Neural cell (in vitro differentiated cells): ENCODE measurements around the gene AGAP5. TPM values are rescaled to one million over a fixed set of nuclear protein-coding genes. Genes with fewer than 3 reads are reported as not detected.

Source experiments
- H2AFZ ChIP-seq: fragments of 200-600, 300-800 bp; sonication (generic), shearing (Covaris generic); 2 replicates; pipeline ENCODE4 v1.6.0; 2014; ENCODE audit warnings: low read depth, mild to moderate bottlenecking, antibody characterized with exemption, low read length, moderate library complexity
- H3F3A ChIP-seq: fragments of 200-600 bp; shearing (Covaris generic); 2 replicates; pipeline ENCODE4 v1.6.1; 2016; ENCODE audit warnings: mild to moderate bottlenecking, moderate library complexity, mixed read lengths, antibody characterized with exemption, low read length; ENCODE audit not compliant: insufficient read depth, poor library complexity, severe bottlenecking
- H3K27ac ChIP-seq: fragments of 200-600, 300-800 bp; sonication (generic), shearing (Covaris generic); 2 replicates; pipeline ENCODE4 v1.5.1; 2014; ENCODE audit warnings: mild to moderate bottlenecking, low read length, moderate library complexity
- H3K27me3 ChIP-seq: fragments of 300-800, 200-600 bp; sonication (generic), shearing (Covaris generic); 2 replicates; pipeline ENCODE4 v1.6.0; 2014; ENCODE audit warnings: mild to moderate bottlenecking, low read depth, low read length, moderate library complexity; ENCODE audit not compliant: insufficient read depth
- H3K36me3 ChIP-seq: fragments of 300-800, 200-600 bp; sonication (generic), shearing (Covaris generic); 2 replicates; pipeline ENCODE4 v1.5.1; 2014; ENCODE audit warnings: mild to moderate bottlenecking, antibody characterized with exemption, low read length, moderate library complexity; ENCODE audit not compliant: insufficient read depth
- H3K4me2 ChIP-seq: fragments of 300-800, 200-600 bp; sonication (generic), shearing (Covaris generic); 2 replicates; pipeline ENCODE4 v1.6.0; 2014; ENCODE audit warnings: mild to moderate bottlenecking, low read length
- H3K4me3 ChIP-seq: fragments of 300-800, 200-600 bp; sonication (generic), shearing (Covaris generic); 2 replicates; pipeline ENCODE4 v1.5.1; 2014; ENCODE audit warnings: mild to moderate bottlenecking, low read length, moderate library complexity
- H3K79me2 ChIP-seq: fragments of 200-600 bp; shearing (Covaris generic); replicated peaks from 2 replicates; pipeline ENCODE4 v1.6.0; 2014; ENCODE audit warnings: mild to moderate bottlenecking, low read length, moderate library complexity; ENCODE audit not compliant: insufficient read depth
- H3K9ac ChIP-seq: fragments of 300-800, 200-600 bp; sonication (generic), shearing (Covaris generic); 2 replicates; pipeline ENCODE4 v1.6.1; 2016; ENCODE audit warnings: mild to moderate bottlenecking, low read length, mixed read lengths
- H3K9me2 ChIP-seq: fragments of 200-600 bp; shearing (Covaris generic); 2 replicates; pipeline ENCODE4 v1.6.1; 2016; ENCODE audit warnings: mild to moderate bottlenecking, low read length, mixed read lengths; ENCODE audit not compliant: insufficient read depth
- H3K9me3 ChIP-seq: fragments of 200-600, 300-800 bp; sonication (generic), shearing (Covaris generic); 2 replicates; pipeline ENCODE4 v1.6.1; 2016; ENCODE audit warnings: mild to moderate bottlenecking, mixed run types, low read length, moderate library complexity, mixed read lengths
- H4K20me1 ChIP-seq: fragments of 200-600 bp; shearing (Covaris generic); 2 replicates; pipeline ENCODE4 v1.6.1; 2016; ENCODE audit warnings: mild to moderate bottlenecking, mixed run types; ENCODE audit not compliant: insufficient read depth
- CTCF ChIP-seq: fragments of 450-650 bp; IDR thresholded peaks from 2 replicates; pipeline ENCODE4 v1.5.1; 2014; ENCODE audit warnings: antibody characterized with exemption, mild to moderate bottlenecking, moderate library complexity; ENCODE audit not compliant: poor library complexity, severe bottlenecking
- EP300 ChIP-seq: fragments of 450-650 bp; conservative IDR thresholded peaks from 2 replicates; pipeline ENCODE4 v1.6.1; 2014; ENCODE audit warnings: antibody characterized with exemption, mild to moderate bottlenecking, moderate library complexity; ENCODE audit not compliant: poor library complexity, severe bottlenecking
- EZH2 ChIP-seq: fragments of 200-600, 300-800 bp; shearing (Covaris generic), sonication (generic); IDR thresholded peaks from 2 replicates; pipeline ENCODE4 v1.6.1; 2014; ENCODE audit warnings: antibody characterized with exemption, low read length, borderline replicate concordance, mild to moderate bottlenecking; ENCODE audit not compliant: insufficient read depth, poor library complexity, severe bottlenecking
- MXI1 ChIP-seq: fragments of 450-650 bp; conservative IDR thresholded peaks from 2 replicates; pipeline ENCODE4 v1.6.1; 2014; ENCODE audit warnings: antibody characterized with exemption, mild to moderate bottlenecking; ENCODE audit not compliant: poor library complexity, severe bottlenecking
- POLR2AphosphoS5 ChIP-seq: IDR thresholded peaks from 2 replicates; pipeline ENCODE4 v1.6.1; 2012
- RAD21 ChIP-seq: fragments of 450-650 bp; conservative IDR thresholded peaks from 2 replicates; pipeline ENCODE4 v1.6.1; 2014; ENCODE audit warnings: antibody characterized with exemption, mild to moderate bottlenecking, moderate library complexity
- SMC3 ChIP-seq: fragments of 450-650 bp; conservative IDR thresholded peaks from 2 replicates; pipeline ENCODE4 v1.6.1; 2014; ENCODE audit warnings: antibody characterized with exemption, mild to moderate bottlenecking, moderate library complexity; ENCODE audit not compliant: poor library complexity
- TAF1 ChIP-seq: IDR thresholded peaks from 2 replicates; pipeline ENCODE4 v1.6.1; 2012; ENCODE audit warnings: low read depth
- polyA plus RNA-seq: library from polyadenylated mRNA; depleted of rRNA; stranded (reverse); fragments of >200 nt; gene quantifications from 2 replicates; pipeline ENCODE4 v1.2.3, GENCODE V29; 2014
- small RNA-seq, 3 experiments: library from RNA; depleted of rRNA; stranded (forward); fragments of <200 nt; gene quantifications; one replicate each; pipeline ENCODE3, GENCODE V24; 2012
- TF ChIP-seq, protein P1 (sequence below): IDR thresholded peaks from 2 replicates; pipeline ENCODE4 v1.6.1; 2012; ENCODE audit warnings: borderline replicate concordance

Gene AGAP5
- polyA plus RNA-seq, 1 donor from 2014 or later, result 6.5 TPM

DNA sequence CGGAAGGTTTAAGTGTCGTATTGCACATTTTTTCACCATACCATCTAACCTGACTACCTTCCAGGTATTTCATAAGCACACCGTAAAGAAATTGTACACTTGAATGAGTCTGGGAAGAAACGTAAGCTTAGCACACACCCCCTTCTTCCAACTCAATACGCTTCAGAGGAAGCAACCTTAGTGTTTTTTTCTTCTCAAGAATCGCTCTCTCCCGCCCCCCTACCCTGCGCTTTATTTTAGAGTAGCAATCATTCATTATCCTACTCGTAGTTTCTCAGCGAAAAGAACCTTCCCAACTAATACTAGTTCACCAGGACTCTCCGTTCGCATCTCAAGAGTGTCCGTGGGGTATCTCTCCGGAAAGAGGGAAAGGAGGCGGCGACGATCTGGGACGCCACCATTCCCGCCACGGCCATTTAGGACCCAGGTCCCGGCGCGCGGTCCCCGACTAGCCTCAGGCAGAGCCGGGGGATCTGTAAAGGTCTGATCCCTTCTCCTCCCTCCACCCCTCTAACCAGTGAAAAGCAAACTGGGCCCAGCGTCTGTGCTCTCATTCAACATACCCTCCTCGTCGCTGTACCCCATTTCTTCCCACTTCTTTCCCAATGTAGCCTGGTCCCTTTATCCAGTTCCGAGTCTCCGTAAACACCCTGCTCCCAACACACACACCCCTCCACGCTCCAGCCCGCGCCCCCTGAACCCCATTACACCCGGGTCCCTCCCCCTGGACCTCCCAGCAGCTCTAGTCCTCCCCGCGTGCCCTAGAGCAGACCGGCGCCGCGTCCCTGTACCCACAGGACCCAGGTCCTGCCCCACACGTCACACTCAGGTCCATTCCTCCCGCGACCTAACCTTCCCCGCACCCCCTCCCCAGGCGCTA lies 72.7 kb downstream of the AGAP5 start:
- H4K20me1 ChIP-seq, result no peaks in the 10 kb centered on the region
- peak; percentile 7 for TF ChIP-seq MXI1
- TF ChIP-seq, protein P1, sequence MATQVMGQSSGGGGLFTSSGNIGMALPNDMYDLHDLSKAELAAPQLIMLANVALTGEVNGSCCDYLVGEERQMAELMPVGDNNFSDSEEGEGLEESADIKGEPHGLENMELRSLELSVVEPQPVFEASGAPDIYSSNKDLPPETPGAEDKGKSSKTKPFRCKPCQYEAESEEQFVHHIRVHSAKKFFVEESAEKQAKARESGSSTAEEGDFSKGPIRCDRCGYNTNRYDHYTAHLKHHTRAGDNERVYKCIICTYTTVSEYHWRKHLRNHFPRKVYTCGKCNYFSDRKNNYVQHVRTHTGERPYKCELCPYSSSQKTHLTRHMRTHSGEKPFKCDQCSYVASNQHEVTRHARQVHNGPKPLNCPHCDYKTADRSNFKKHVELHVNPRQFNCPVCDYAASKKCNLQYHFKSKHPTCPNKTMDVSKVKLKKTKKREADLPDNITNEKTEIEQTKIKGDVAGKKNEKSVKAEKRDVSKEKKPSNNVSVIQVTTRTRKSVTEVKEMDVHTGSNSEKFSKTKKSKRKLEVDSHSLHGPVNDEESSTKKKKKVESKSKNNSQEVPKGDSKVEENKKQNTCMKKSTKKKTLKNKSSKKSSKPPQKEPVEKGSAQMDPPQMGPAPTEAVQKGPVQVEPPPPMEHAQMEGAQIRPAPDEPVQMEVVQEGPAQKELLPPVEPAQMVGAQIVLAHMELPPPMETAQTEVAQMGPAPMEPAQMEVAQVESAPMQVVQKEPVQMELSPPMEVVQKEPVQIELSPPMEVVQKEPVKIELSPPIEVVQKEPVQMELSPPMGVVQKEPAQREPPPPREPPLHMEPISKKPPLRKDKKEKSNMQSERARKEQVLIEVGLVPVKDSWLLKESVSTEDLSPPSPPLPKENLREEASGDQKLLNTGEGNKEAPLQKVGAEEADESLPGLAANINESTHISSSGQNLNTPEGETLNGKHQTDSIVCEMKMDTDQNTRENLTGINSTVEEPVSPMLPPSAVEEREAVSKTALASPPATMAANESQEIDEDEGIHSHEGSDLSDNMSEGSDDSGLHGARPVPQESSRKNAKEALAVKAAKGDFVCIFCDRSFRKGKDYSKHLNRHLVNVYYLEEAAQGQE, result peak; percentile 36
- TF ChIP-seq SMC3, result peak; percentile 21
- TF ChIP-seq RAD21, result no peak
- no peak for TF ChIP-seq EZH2
- TF ChIP-seq CTCF, result no peak
- TF ChIP-seq EP300, result no peak
- no peak for TF ChIP-seq POLR2AphosphoS5
- no peak for TF ChIP-seq TAF1
- peak overlapping the region; percentile 94 for H2AFZ ChIP-seq
- H3K36me3 ChIP-seq, result no peaks in the 10 kb centered on the region
- H3K27ac ChIP-seq, result peak overlapping the region; percentile 93
- H3K79me2 ChIP-seq, result peaks cover 25% of the 10 kb centered on the region
- peak overlapping the region; percentile 77 for H3K4me3 ChIP-seq
- H3K9me2 ChIP-seq, result no peaks in the 10 kb centered on the region
- H3F3A ChIP-seq, result no peaks in the 10 kb centered on the region
- peak overlapping the region; percentile 92 for H3K9ac ChIP-seq
- H3K9me3 ChIP-seq, result no peaks in the 10 kb centered on the region
- peak overlapping the region; percentile 72 for H3K4me2 ChIP-seq
- no peaks in the 10 kb centered on the region for H3K27me3 ChIP-seq

Small RNA genes within 50 kb of the gene (small RNA-seq; reads per million reads assigned to genes)
- gene AC022400.4 (0 reads per million in 3 experiments), gene RNA5SP320 (0 reads per million in 3 experiments)

Other genes starting within 250 kb of the AGAP5 start
- 101 and 102 TPM in 2 replicates for gene PPP3CB, start 202.1 kb downstream of the AGAP5 start, polyA plus RNA-seq
- gene USP54, start 106.8 kb downstream of the AGAP5 start, polyA plus RNA-seq, result 12.7 and 18.4 TPM in 2 replicates
- gene MYOZ1, start 56.6 kb downstream of the AGAP5 start, polyA plus RNA-seq, result 0.61 TPM in 1 of 2 replicates, not detected in the other
- gene SYNPO2L, start 42.1 kb downstream of the AGAP5 start, polyA plus RNA-seq, result not detected in 2 replicates
- 43.0 and 44.8 TPM in 2 replicates for gene SEC24C, start 46.3 kb upstream of the AGAP5 start, polyA plus RNA-seq
- gene CHCHD1, start 83.9 kb upstream of the AGAP5 start, polyA plus RNA-seq, result 82.5 and 88.8 TPM in 2 replicates
- gene ZSWIM8, start 87.5 kb upstream of the AGAP5 start, polyA plus RNA-seq, result 69.1 and 83.2 TPM in 2 replicates
- gene NDST2, start 113.5 kb upstream of the AGAP5 start, polyA plus RNA-seq, result 10.5 and 18.1 TPM in 2 replicates
- gene CAMK2G, start 176.4 kb upstream of the AGAP5 start, polyA plus RNA-seq, result 55.4 and 69.8 TPM in 2 replicates
- 1.1 and 1.5 TPM in 2 replicates for gene PLAU, start 213.0 kb upstream of the AGAP5 start, polyA plus RNA-seq